ENCODE measurements around the gene PANK2.

- TF ChIP-seq CTCF (IDR thresholded peaks at IDR 0.05) (no peak), POLR2A (IDR thresholded peaks at IDR 0.05) (no peak)
Observed at GRCh38 chr20:3909952-3910366, 20.8 kb downstream of the PANK2 start.
